HEK293 (cell line): Measurements from ENCODE around the gene DDX50.

Source experiments
- ATF2 ChIP-seq: fragments of 450-650 bp; formaldehyde crosslinking; IDR thresholded peaks from 2 replicates; pipeline ENCODE4 v1.5.1; 2016; ENCODE audit warnings: missing biosample characterization, missing genetic modification characterization, low read depth
- BCL11B ChIP-seq: fragments of 450-650 bp; formaldehyde crosslinking; IDR thresholded peaks from 2 replicates; pipeline ENCODE4 v1.5.1; 2016; ENCODE audit warnings: low read depth, missing biosample characterization, missing genetic modification characterization
- CTCF ChIP-seq: fragments of 450-650 bp; formaldehyde crosslinking; IDR thresholded peaks from 2 replicates; pipeline ENCODE4 v1.5.1; 2016; ENCODE audit warnings: missing biosample characterization, missing genetic modification characterization
- IKZF3 ChIP-seq: fragments of 450-650 bp; IDR thresholded peaks from 2 replicates; pipeline ENCODE4 v1.5.0; 2018; ENCODE audit warnings: missing biosample characterization, mild to moderate bottlenecking, missing genetic modification characterization, moderate library complexity
- PRDM1 ChIP-seq: fragments of 450-650 bp; formaldehyde crosslinking; IDR thresholded peaks from 2 replicates; pipeline ENCODE4; 2016; ENCODE audit warnings: missing biosample characterization, missing genetic modification characterization
- SP7 ChIP-seq: fragments of 450-650 bp; formaldehyde crosslinking; IDR thresholded peaks from 2 replicates; pipeline ENCODE4 v1.5.1; 2016; ENCODE audit warnings: missing biosample characterization, missing genetic modification characterization
- ZBTB44 ChIP-seq: fragments of 450-650 bp; IDR thresholded peaks from 2 replicates; pipeline ENCODE4 v1.5.1; 2018; ENCODE audit warnings: missing biosample characterization, mild to moderate bottlenecking, missing genetic modification characterization
- ZEB2 ChIP-seq: fragments of 450-650 bp; formaldehyde crosslinking; IDR thresholded peaks from 2 replicates; pipeline ENCODE4 v1.5.1; 2016; ENCODE audit warnings: missing biosample characterization, missing genetic modification characterization
- ZNF133 ChIP-seq: fragments of 450-650 bp; formaldehyde crosslinking; IDR thresholded peaks from 2 replicates; pipeline ENCODE4 v1.5.1; 2016; ENCODE audit warnings: missing biosample characterization, missing genetic modification characterization
- ZNF146 ChIP-seq: fragments of 450-650 bp; formaldehyde crosslinking; IDR thresholded peaks from 2 replicates; pipeline ENCODE4 v1.5.1; 2016; ENCODE audit warnings: missing biosample characterization, missing genetic modification characterization
- ZNF184 ChIP-seq: fragments of 450-650 bp; IDR thresholded peaks from 2 replicates; pipeline ENCODE4 v1.5.1; 2018; ENCODE audit warnings: missing biosample characterization, mild to moderate bottlenecking, missing genetic modification characterization
- ZNF214 ChIP-seq: fragments of 450-650 bp; formaldehyde crosslinking; IDR thresholded peaks from 2 replicates; pipeline ENCODE4 v1.5.1; 2017; ENCODE audit warnings: missing biosample characterization, mild to moderate bottlenecking, missing genetic modification characterization, borderline replicate concordance
- ZNF362 ChIP-seq: fragments of 450-650 bp; formaldehyde crosslinking; IDR thresholded peaks from 2 replicates; pipeline ENCODE4 v1.5.1; 2016; ENCODE audit warnings: missing biosample characterization, missing genetic modification characterization
- ZNF416 ChIP-seq: fragments of 450-650 bp; formaldehyde crosslinking; IDR thresholded peaks from 2 replicates; pipeline ENCODE4 v1.5.1; 2016; ENCODE audit warnings: missing biosample characterization, missing genetic modification characterization
- ZNF426 ChIP-seq: fragments of 450-650 bp; formaldehyde crosslinking; IDR thresholded peaks from 2 replicates; pipeline ENCODE4 v1.5.1; 2017; ENCODE audit warnings: missing biosample characterization, missing genetic modification characterization, mild to moderate bottlenecking, inconsistent platforms, moderate library complexity
- ZNF513 ChIP-seq: fragments of 450-650 bp; IDR thresholded peaks from 2 replicates; pipeline ENCODE4 v1.5.1; 2018; ENCODE audit warnings: missing biosample characterization, missing genetic modification characterization
- ZNF529 ChIP-seq: fragments of 450-650 bp; formaldehyde crosslinking; IDR thresholded peaks from 2 replicates; pipeline ENCODE4 v1.5.1; 2017; ENCODE audit warnings: missing genetic modification characterization, missing biosample characterization; ENCODE audit not compliant: insufficient replicate concordance
- ZNF548 ChIP-seq: fragments of 450-650 bp; formaldehyde crosslinking; IDR thresholded peaks from 2 replicates; pipeline ENCODE4 v1.5.1; 2016; ENCODE audit warnings: missing biosample characterization, missing genetic modification characterization
- ZNF558 ChIP-seq: fragments of 450-650 bp; formaldehyde crosslinking; IDR thresholded peaks from 2 replicates; pipeline ENCODE4 v1.5.1; 2016; ENCODE audit warnings: missing biosample characterization, missing genetic modification characterization
- ZNF600 ChIP-seq: fragments of 450-650 bp; formaldehyde crosslinking; IDR thresholded peaks from 2 replicates; pipeline ENCODE4 v1.5.1; 2016; ENCODE audit warnings: missing biosample characterization, missing genetic modification characterization
- ZNF629 ChIP-seq: fragments of 450-650 bp; formaldehyde crosslinking; IDR thresholded peaks from 2 replicates; pipeline ENCODE4 v1.5.1; 2017; ENCODE audit warnings: missing biosample characterization, missing genetic modification characterization
- ZNF645 ChIP-seq: fragments of 450-650 bp; formaldehyde crosslinking; IDR thresholded peaks from 2 replicates; pipeline ENCODE4; 2016; ENCODE audit warnings: missing biosample characterization, missing genetic modification characterization
- ZNF670 ChIP-seq: fragments of 450-650 bp; formaldehyde crosslinking; IDR thresholded peaks from 2 replicates; pipeline ENCODE4 v1.5.1; 2016; ENCODE audit warnings: missing biosample characterization, missing genetic modification characterization, low read depth
- ZNF768 ChIP-seq: fragments of 450-650 bp; formaldehyde crosslinking; IDR thresholded peaks from 2 replicates; pipeline ENCODE4 v1.5.1; 2018; ENCODE audit warnings: missing biosample characterization, mild to moderate bottlenecking, missing genetic modification characterization
- ZNF777 ChIP-seq: fragments of 450-650 bp; formaldehyde crosslinking; IDR thresholded peaks from 2 replicates; pipeline ENCODE4 v1.5.1; 2017; ENCODE audit warnings: missing biosample characterization, missing genetic modification characterization, borderline replicate concordance
- ZNF785 ChIP-seq: fragments of 450-650 bp; formaldehyde crosslinking; IDR thresholded peaks from 2 replicates; pipeline ENCODE4 v1.5.1; 2016; ENCODE audit warnings: missing biosample characterization, missing genetic modification characterization
- ZSCAN18 ChIP-seq: fragments of 450-650 bp; formaldehyde crosslinking; IDR thresholded peaks from 2 replicates; pipeline ENCODE4 v1.5.1; 2016; ENCODE audit warnings: missing biosample characterization, missing genetic modification characterization
- ZSCAN23 ChIP-seq: fragments of 450-650 bp; formaldehyde crosslinking; IDR thresholded peaks from 2 replicates; pipeline ENCODE4 v1.5.1; 2016; ENCODE audit warnings: missing biosample characterization, missing genetic modification characterization
- ZXDB ChIP-seq: fragments of 450-650 bp; formaldehyde crosslinking; IDR thresholded peaks from 2 replicates; pipeline ENCODE4 v1.5.1; 2016; ENCODE audit warnings: missing biosample characterization, missing genetic modification characterization

Gene DDX50

GRCh38 chr10:68901105-68901927 is at the start of gene DDX50 (continued):
- TF ChIP-seq ATF2 (tag by site-specific recombination) (no peak), ZNF529 (no peak), ZNF184 (tag by site-specific recombination) (no peak), ZNF513 (no peak), PRDM1 (tag by site-specific recombination) (peak; percentile 25; the same call in 1 of the 2 replicates), SP7 (tag by site-specific recombination) (peak; percentile 42), ZBTB44 (tag by site-specific recombination) (no peak), ZNF548 (tag by site-specific recombination) (no peak), ZNF645 (tag by site-specific recombination) (no peak), ZNF362 (tag by site-specific recombination) (no peak), ZNF558 (tag by site-specific recombination) (no peak), ZNF629 (tag by site-specific recombination) (peak; percentile 91), BCL11B (tag by site-specific recombination) (no peak), ZSCAN23 (no peak), ZNF785 (tag by site-specific recombination) (no peak), ZNF426 (tag by site-specific recombination) (no peak), ZNF768 (tag by site-specific recombination) (no peak), ZNF416 (tag by site-specific recombination) (no peak), ZNF214 (tag by site-specific recombination) (no peak), ZXDB (no peak; the same call in none of the 2 replicates), ZNF600 (tag by site-specific recombination) (peak; percentile 63), ZEB2 (peak; percentile 83; the same call in 1 of the 2 replicates), ZNF146 (tag by site-specific recombination) (no peak), ZSCAN18 (tag by site-specific recombination) (no peak), CTCF (tag by site-specific recombination) (peak; percentile 88), IKZF3 (tag by site-specific recombination) (no peak), ZNF670 (tag by site-specific recombination) (no peak), ZNF777 (tag by site-specific recombination) (no peak), ZNF133 (no peak)
